HG02885 (cell line): ENCODE measurements around the gene PATL1.
A peak's percentile ranks its signal among the peaks of the same experiment; 100 is the strongest.

ENCODE experiments used
- ATAC-seq: cut with Tn5 transposase; IDR thresholded peaks from one replicate; pipeline ENCODE4 v1.9.1; 2021; ENCODE audit warnings: mild to moderate bottlenecking; ENCODE audit not compliant: unreplicated experiment, poor library complexity

PATL1 gene

GRCh38 chr11:59615637-59616395, 53.0 kb downstream of the PATL1 start, which contains the start of gene OSBP:
Gene OSBP (minus strand): TSS chr11:59615774. CDS start chr11:59615664, 110 bp downstream.
- ATAC-seq: peak; percentile 86

- ATAC-seq: peak; percentile 14
These were observed 53.7 kb downstream of the PATL1 start for GRCh38 chr11:59615120-59615636.

GRCh38 chr11:59614277-59615119, 54.3 kb downstream of the PATL1 start:
- ATAC-seq: no peak

GRCh38 chr11:59611570-59612565, 57.0 kb downstream of the PATL1 start:
- ATAC-seq: no peak

GRCh38 chr11:59610289-59610688, 58.5 kb downstream of the PATL1 start:
- no peak for ATAC-seq

GRCh38 chr11:59607703-59608454, 61.0 kb downstream of the PATL1 start:
- no peak for ATAC-seq

- ATAC-seq: no peak
These were observed 66.4 kb downstream of the PATL1 start for GRCh38 chr11:59602432-59602831.

- ATAC-seq: no peak
These were observed 67.0 kb downstream of the PATL1 start for GRCh38 chr11:59601788-59602187.

GRCh38 chr11:59600636-59601035, 68.2 kb downstream of the PATL1 start:
- no peak for ATAC-seq

- no peak for ATAC-seq
These were observed 68.6 kb downstream of the PATL1 start for GRCh38 chr11:59600234-59600633.

- no peak for ATAC-seq
These were observed 69.9 kb downstream of the PATL1 start for GRCh38 chr11:59598961-59599360.
